GM12878 (cell line): ENCODE data around the gene ZNF621. TPM values are rescaled to one million over a fixed set of nuclear protein-coding genes. Genes with fewer than 3 reads are reported as not detected.

Experiments
- ATAC-seq: fragments of 200-7000 bp; cut with Tn5 transposase; 3 replicates; pipeline ENCODE4 v1.9.1; 2020; ENCODE audit warnings: mild to moderate bottlenecking, moderate library complexity
- BruUV-seq: library from RNA; stranded (reverse); fragments of 400-500 nt; replicated peaks from 2 replicates; lab custom pipeline; 2021; lab: Mats Ljungman, UMichigan
- CTCF ChIA-PET: fragments of 300-600 bp; sonication (Branson Sonifier 250); formaldehyde crosslinking; extraction: SDS; loops from one replicate; lab custom pipeline; 2021; ENCODE audit warnings: inconsistent platforms; lab: Yijun Ruan, JAX
- POLR2A ChIA-PET: fragments of 350-600 bp; formaldehyde crosslinking; extraction: SDS; loops from one replicate; lab custom pipeline; 2021; ENCODE audit warnings: inconsistent platforms; lab: Charles Lee
- RAD21 ChIA-PET: fragments of 300-600 bp; sonication (Branson Sonifier 250); formaldehyde crosslinking; loops from one replicate; lab custom pipeline; 2023; ENCODE audit warnings: antibody characterized with exemption; ENCODE audit not compliant: unreplicated experiment; lab: Charles Lee
- SMC1A ChIA-PET: fragments of 300-600 bp; sonication (Branson Sonifier 250); formaldehyde crosslinking; loops from one replicate; lab custom pipeline; 2023; ENCODE audit not compliant: unreplicated experiment, uncharacterized antibody; lab: Charles Lee
- DNase-seq: peaks from one replicate; pipeline ENCODE4 v3.0.0-alpha.2; 2011; ENCODE audit warnings: low read depth, low spot score
- FAIRE-seq: peaks from 3 replicates; lab custom pipeline; 2011; peaks lifted over from hg19 to GRCh38; lab: Jason Lieb, UNC
- H2AFZ ChIP-seq: 2 replicates; pipeline ENCODE4 v1.6.0; 2011; ENCODE audit warnings: low read depth, low read length, control low read depth; ENCODE audit not compliant: control insufficient read depth
- H3K27ac ChIP-seq: 2 replicates; pipeline ENCODE4 v1.5.1; 2011; ENCODE audit warnings: control low read depth; ENCODE audit not compliant: control insufficient read depth, insufficient read depth
- H3K27me3 ChIP-seq, 2 experiments: replicated peaks in 1 of 2; 2 replicates each; pipeline versions ENCODE4 v1.6.0 to v1.6.1; 2011; ENCODE audit warnings: low read length in 1 of 2; ENCODE audit not compliant: control insufficient read depth in 2 of 2, insufficient read depth in 2 of 2
- H3K36me3 ChIP-seq, 2 experiments: 2 replicates each; pipeline ENCODE4 v1.5.1; 2011; ENCODE audit warnings: low read length in 1 of 2; ENCODE audit not compliant: control insufficient read depth in 2 of 2, insufficient read depth in 2 of 2
- H3K4me1 ChIP-seq: 2 replicates; pipeline ENCODE4 v1.6.1; 2011; ENCODE audit warnings: mild to moderate bottlenecking, low read length, moderate library complexity, mixed read lengths; ENCODE audit not compliant: control insufficient read depth, insufficient read depth
- H3K4me2 ChIP-seq: 2 replicates; pipeline ENCODE4 v1.6.0; 2011; ENCODE audit warnings: control low read depth; ENCODE audit not compliant: control insufficient read depth, insufficient read depth
- H3K4me3 ChIP-seq: fragments of 200-600 bp; sonication (generic); 2 replicates; pipeline ENCODE4 v1.5.1; 2016
- H3K79me2 ChIP-seq: 2 replicates; pipeline ENCODE4 v1.6.0; 2011; ENCODE audit warnings: low read length; ENCODE audit not compliant: control insufficient read depth, insufficient read depth
- H3K9ac ChIP-seq: 2 replicates; pipeline ENCODE4 v1.8.0; 2011; ENCODE audit warnings: low read length, control low read depth, mixed read lengths; ENCODE audit not compliant: control insufficient read depth, insufficient read depth
- H3K9me3 ChIP-seq: replicated peaks from 3 replicates; pipeline ENCODE4 v1.5.1; 2011; ENCODE audit warnings: mild to moderate bottlenecking, low read length; ENCODE audit not compliant: control insufficient read depth, insufficient read depth
- H4K20me1 ChIP-seq: 2 replicates; pipeline ENCODE4 v1.6.0; 2011; ENCODE audit not compliant: control insufficient read depth, insufficient read depth
- CHD4 ChIP-seq: fragments of 200-600 bp; sonication (generic); IDR thresholded peaks from 2 replicates; pipeline ENCODE4 v1.6.1; 2016; ENCODE audit warnings: mild to moderate bottlenecking
- FOS ChIP-seq: IDR thresholded peaks from 3 replicates; pipeline ENCODE4 v1.6.1; 2011; ENCODE audit warnings: borderline replicate concordance; ENCODE audit not compliant: insufficient read length; ENCODE audit errors: extremely low read depth
- HCFC1 ChIP-seq: fragments of 150-350 bp; IDR thresholded peaks from 2 replicates; pipeline ENCODE4 v1.6.1; 2014; ENCODE audit warnings: low read length
- NFYA ChIP-seq: IDR thresholded peaks from 2 replicates; pipeline ENCODE4 v1.6.1; 2011; ENCODE audit warnings: low read depth, mild to moderate bottlenecking, low read length, improper control_type of control experiment, borderline replicate concordance
- REST ChIP-seq: IDR thresholded peaks from 2 replicates; pipeline ENCODE4 v1.6.1; 2012; ENCODE audit warnings: mild to moderate bottlenecking, low read depth, low read length
- WGBS: methylation state at CpG from one replicate; pipeline ENCODE4 v1.1.6; 2016; ENCODE audit warnings: low lambda C conversion rate; ENCODE audit not compliant: insufficient replicate concordance, insufficient coverage; ENCODE audit errors: missing lambda C conversion rate; 5-methylcytosine and 5-hydroxymethylcytosine counted together
- in situ Hi-C: fragments of 300-500 bp; cut with MboI; formaldehyde crosslinking; loops from 9 replicates; pipeline ENCODE4 v1.14.3; 2018; ENCODE audit warnings: mixed read lengths
- intact Hi-C: fragments of 100-400 bp; cut with micrococcal nuclease; formaldehyde crosslinking; loops from one replicate; pipeline ENCODE4 v1.14.2; 2022; ENCODE audit not compliant: unreplicated experiment
- polyA plus RNA-seq, 11 experiments: library from polyadenylated mRNA; depleted of rRNA in 4 of 11; unstranded in 6 of 11; stranded (reverse) in 5 of 11; fragments of >200 nt; fragmentation: Nextera tagmentation in 4 of 11; fragmentation: Illumina TruSeq in 1 of 11; extraction: Ambion mirVana in 4 of 11; extraction: Trizol in 1 of 11; gene quantifications; 1 replicate in 1 of 11; 2 replicates in 10 of 11; pipeline versions ENCODE4 v1.2.1 to v1.2.3, GENCODE V29; 2011 to 2016; ENCODE audit warnings: inconsistent platforms in 2 of 11, missing spikeins in 2 of 11, low read depth in 1 of 11
- total RNA-seq, 4 experiments: library from RNA; depleted of rRNA in 3 of 4; stranded (reverse); fragments of >200 nt in 3 of 4; fragmentation: Illumina TruSeq in 1 of 4; extraction: Trizol in 1 of 4; gene quantifications; 2 replicates each; pipeline versions ENCODE4 v1.2.1 to v1.2.3, GENCODE V29; 2013 to 2021

The ZNF621 gene
- total and polyA plus RNA-seq, 10 of the 15 experiments (the other 5 are each of a cell fraction or from before 2014, with no cell fraction given), result 2.9 to 26.3 (median 11.9) TPM

GRCh38 chr3:40487172-40487571, 37.6 kb upstream of the ZNF621 start:
- Histone ChIP-seq H3K4me1 (no peaks in the 10 kb centered on the region), H3K4me3 (no peak overlapping the region), H3K27me3 (no peaks in the 10 kb centered on the region), H3K4me2 (no peak overlapping the region), H2AFZ (no peak overlapping the region), H3K36me3 (peaks cover 0 to 4% of the 10 kb centered on the region in 2 experiments; a peak in 2 of 4 replicates), H3K79me2 (no peaks in the 10 kb centered on the region), H4K20me1 (no peaks in the 10 kb centered on the region), H3K9ac (no peak overlapping the region), H3K27ac (no peak overlapping the region), H3K9me3 (peaks cover 10% of the 10 kb centered on the region; the same call in 2 of the 3 replicates)
- RAD21 ChIA-PET, result no interaction called here
- no peak for TF ChIP-seq REST
- TF ChIP-seq HCFC1, result no peak
- TF ChIP-seq NFYA, result no peak
- no peak for TF ChIP-seq CHD4
- TF ChIP-seq FOS, result no peak
- DNase-seq (no peak), FAIRE-seq (no peak), ATAC-seq (no peak)
- CTCF ChIA-PET, result interaction anchor here (0.6 kb wide), 1 partner anchor 1511 kb away, joined by 3 read pairs; no protein-coding TSS in a partner anchor
- in situ Hi-C loops (no loop called here), intact Hi-C loops (no loop called here)
- SMC1A ChIA-PET, result no interaction called here
- no TSS peak for BruUV-seq
- WGBS, result 93% methylated on average over 3 of the region's 3 CpGs
- POLR2A ChIA-PET, result no interaction called here
